Fibroblast of mammary gland (primary cell): Measurements from ENCODE around the gene OR5B21.

Experiments
- DNase-seq: peaks from one replicate; pipeline ENCODE4 v3.0.0-alpha.2; 2010; ENCODE audit warnings: low read depth
- H3K4me3 ChIP-seq: 2 replicates; pipeline ENCODE4 v1.5.1; 2011; ENCODE audit warnings: low read depth, mild to moderate bottlenecking, low read length, moderate library complexity; ENCODE audit not compliant: control insufficient read depth
- CTCF ChIP-seq: conservative IDR thresholded peaks from 2 replicates; pipeline ENCODE4 v1.5.1; 2011; ENCODE audit warnings: low read depth, low read length, inconsistent platforms; ENCODE audit not compliant: control insufficient read depth, insufficient read depth

Gene OR5B21

DNA sequence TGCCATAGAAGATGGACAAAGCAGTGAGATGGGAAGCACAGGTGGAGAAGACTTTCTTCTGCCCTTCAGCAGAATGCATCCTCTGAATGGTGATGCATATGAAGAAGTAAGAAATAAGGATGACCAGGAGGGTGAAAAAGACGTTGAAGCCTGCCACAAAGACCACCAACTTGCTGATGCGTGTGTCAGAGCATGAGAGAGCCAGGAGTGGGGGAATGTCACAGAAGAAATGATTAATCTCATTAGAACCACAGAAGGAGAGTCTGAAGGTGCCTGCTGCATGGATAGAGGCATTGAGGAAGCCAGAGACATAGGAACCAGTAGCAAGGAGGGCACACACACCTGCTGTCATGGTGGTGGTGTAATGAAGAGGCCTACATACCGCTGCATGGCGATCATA, 550 bp downstream of the OR5B21 start:
- TF ChIP-seq CTCF = no peak

DNA sequence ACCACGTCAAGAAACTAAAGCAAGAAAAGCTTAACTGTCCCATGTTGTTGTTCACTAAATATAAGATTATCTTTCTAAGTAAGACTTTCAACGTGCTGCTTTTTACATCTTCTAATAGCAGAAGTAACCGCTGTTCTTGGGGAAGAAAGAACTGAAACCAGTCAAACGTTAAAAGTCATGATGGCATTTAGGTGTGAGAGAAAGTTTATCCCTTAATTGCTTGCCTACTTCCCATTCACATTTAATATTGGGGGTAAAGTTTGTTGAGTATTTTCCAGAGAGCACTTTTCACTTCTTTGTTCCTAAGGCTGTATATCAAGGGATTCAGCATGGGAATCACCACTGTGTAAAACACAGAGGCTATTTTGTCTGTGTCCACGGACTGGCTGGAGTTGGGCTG, 970 bp downstream of the OR5B21 start:
- H3K4me3 ChIP-seq = no peak overlapping the region

More for the DNA sequence above, 550 bp downstream of the OR5B21 start:
- no peak overlapping the region for H3K4me3 ChIP-seq
- DNase-seq = no peak

GRCh38 chr11:58505849-58506248, 2.1 kb downstream of the OR5B21 start:
- H3K4me3 ChIP-seq = no peak overlapping the region
- no peak for DNase-seq
- TF ChIP-seq CTCF = no peak

More for the DNA sequence above, 970 bp downstream of the OR5B21 start:
- no peak for DNase-seq
- TF ChIP-seq CTCF = no peak

DNA sequence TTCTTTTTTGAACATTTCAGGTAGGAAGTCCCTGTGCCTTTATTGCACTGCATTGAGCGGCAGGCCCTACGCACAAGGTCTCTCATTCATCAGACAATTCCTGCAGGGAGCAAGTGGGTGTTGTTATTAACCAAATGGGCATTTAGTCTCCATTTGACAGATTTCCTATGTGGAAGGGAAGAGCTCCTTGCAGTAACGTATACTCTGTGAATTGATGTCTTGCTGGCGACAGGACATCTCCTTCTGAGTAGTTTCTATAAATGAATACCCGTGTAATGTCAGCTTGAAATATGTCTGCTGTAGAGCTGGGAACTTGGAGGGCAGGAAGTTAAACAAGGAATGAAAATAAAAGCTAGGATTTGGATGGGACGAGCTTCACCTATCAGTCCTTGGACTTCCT, 3.7 kb downstream of the OR5B21 start:
- no peak overlapping the region for H3K4me3 ChIP-seq
- no peak for TF ChIP-seq CTCF
- DNase-seq = no peak

GRCh38 chr11:58503361-58503856, 4.5 kb downstream of the OR5B21 start:
- no peak for DNase-seq
- no peak overlapping the region for H3K4me3 ChIP-seq
- no peak for TF ChIP-seq CTCF

GRCh38 chr11:58502004-58502403, 5.9 kb downstream of the OR5B21 start:
- H3K4me3 ChIP-seq = no peak overlapping the region
- no peak for TF ChIP-seq CTCF
- DNase-seq = no peak

DNA sequence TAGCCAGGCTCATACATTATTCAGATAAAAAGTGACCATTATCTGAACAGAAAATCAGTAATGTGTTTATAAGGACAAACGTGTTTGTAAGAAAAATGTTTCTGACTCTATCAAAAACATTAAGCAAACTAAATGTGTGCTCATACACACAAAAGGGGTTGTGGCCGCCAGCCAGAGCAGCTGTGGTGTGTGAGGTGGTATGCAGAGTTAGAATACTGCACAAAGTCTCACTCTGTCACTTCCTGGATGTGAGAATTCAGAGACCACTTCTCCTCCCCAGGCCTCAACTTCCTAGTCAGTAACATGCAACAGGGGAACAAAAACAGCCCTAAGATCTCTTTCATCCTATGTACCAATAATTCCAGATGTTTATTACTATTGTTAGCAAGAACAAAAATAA, 9.4 kb downstream of the OR5B21 start:
- no peak overlapping the region for H3K4me3 ChIP-seq
- TF ChIP-seq CTCF = no peak
- no peak for DNase-seq
